ENCODE data around the gene GXYLT1. TPM values are rescaled to one million over a fixed set of nuclear protein-coding genes. Genes with fewer than 3 reads are reported as not detected.

The GXYLT1 gene
- polyA plus RNA-seq, 1 experiment, result 3.8 TPM

DNA sequence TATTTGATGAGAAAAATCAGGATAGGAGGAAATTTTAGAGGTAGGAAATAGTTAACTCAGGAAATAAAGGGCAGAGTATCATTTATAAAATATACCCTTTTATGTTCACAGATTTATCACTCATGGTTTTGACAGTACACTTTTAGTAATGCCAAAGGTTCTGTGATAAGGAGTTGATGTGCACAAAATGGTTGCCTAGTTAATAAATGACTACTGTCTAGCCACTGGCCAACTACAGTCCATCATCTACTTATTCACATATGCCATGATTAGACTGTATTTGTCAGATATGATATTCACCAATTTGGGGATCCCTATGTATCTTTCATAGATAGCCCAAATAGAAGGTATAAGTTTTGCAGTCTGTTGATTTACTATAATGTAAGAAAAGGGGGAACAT is 19.2 kb upstream of the GXYLT1 start:
- Histone ChIP-seq H3K4me3 (ENCODE audit: low read depth, low read length) (no peak overlapping the region), H3K27me3 (ENCODE audit: control insufficient read depth, insufficient read depth, low read length) (no peaks in the 10 kb centered on the region), H3K36me3 (ENCODE audit: control insufficient read depth, insufficient read depth, low read length) (no peaks in the 10 kb centered on the region)
- ChIA-PET POLR2A (no interaction called here), CTCF (no interaction called here)
- TF ChIP-seq, protein P1, sequence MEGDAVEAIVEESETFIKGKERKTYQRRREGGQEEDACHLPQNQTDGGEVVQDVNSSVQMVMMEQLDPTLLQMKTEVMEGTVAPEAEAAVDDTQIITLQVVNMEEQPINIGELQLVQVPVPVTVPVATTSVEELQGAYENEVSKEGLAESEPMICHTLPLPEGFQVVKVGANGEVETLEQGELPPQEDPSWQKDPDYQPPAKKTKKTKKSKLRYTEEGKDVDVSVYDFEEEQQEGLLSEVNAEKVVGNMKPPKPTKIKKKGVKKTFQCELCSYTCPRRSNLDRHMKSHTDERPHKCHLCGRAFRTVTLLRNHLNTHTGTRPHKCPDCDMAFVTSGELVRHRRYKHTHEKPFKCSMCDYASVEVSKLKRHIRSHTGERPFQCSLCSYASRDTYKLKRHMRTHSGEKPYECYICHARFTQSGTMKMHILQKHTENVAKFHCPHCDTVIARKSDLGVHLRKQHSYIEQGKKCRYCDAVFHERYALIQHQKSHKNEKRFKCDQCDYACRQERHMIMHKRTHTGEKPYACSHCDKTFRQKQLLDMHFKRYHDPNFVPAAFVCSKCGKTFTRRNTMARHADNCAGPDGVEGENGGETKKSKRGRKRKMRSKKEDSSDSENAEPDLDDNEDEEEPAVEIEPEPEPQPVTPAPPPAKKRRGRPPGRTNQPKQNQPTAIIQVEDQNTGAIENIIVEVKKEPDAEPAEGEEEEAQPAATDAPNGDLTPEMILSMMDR (IDR thresholded peaks at IDR 0.05; ENCODE audit: insufficient read depth, low read depth, low read length), result no peak
- DNase-seq (ENCODE audit: low read depth), result no peak

DNA sequence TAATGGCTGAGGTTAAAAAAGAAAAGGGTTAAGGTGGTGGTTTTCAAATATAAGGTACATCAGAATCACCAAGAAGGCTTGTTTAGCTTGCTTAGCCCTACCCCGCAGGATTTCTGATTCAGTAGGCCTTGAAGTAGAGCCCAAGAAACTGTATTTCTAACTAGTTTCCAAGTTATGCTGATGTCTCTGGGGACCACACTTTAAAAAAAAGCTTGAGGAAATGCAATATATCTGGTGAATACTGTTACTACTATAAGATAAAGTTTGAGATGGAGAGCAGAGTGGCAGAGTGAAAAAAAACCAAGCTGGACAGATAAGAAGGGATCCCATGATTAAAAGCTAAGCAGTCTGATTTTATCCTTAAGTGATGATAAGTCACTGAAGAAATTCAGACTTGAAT is 18.3 kb upstream of the GXYLT1 start:
- ChIA-PET POLR2A (interaction anchor here (0.5 kb wide), 1 partner anchor 40 kb away, joined by 3 read pairs; no protein-coding TSS in a partner anchor), CTCF (no interaction called here)

DNA sequence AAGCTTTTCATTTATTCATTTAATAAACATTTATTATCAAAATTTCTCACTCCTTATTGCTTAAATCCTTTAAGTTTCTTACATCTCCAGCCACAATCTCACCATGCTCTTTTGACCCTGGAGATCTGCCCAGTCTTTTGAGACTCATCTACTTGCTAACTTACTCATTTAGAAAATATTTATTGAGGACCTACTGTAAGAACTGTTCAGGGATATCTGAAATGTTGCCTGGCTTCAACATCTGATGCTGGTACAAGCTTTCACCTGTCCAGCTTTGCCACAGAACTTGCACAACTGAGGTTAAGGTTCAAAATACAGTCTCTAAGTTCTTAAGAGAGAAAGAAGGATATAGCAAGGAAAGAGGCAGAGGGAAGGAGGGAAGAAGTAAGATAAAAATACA is 17.5 kb upstream of the GXYLT1 start:
- CTCF ChIA-PET, result interaction anchor here (0.7 kb wide), 1 partner anchor 59 kb away, joined by 3 read pairs; no protein-coding TSS in a partner anchor
- no peak for DNase-seq (ENCODE audit: low read depth)
- Histone ChIP-seq H3K4me3 (ENCODE audit: low read depth, low read length) (no peak overlapping the region), H3K36me3 (ENCODE audit: control insufficient read depth, insufficient read depth, low read length) (no peaks in the 10 kb centered on the region), H3K27me3 (ENCODE audit: control insufficient read depth, insufficient read depth, low read length) (no peaks in the 10 kb centered on the region)
- TF ChIP-seq, protein P1 (IDR thresholded peaks at IDR 0.05; ENCODE audit: insufficient read depth, low read depth, low read length), result no peak
- POLR2A ChIA-PET, result no interaction called here

More for the DNA sequence above, 18.3 kb upstream of the GXYLT1 start:
- Histone ChIP-seq H3K27me3 (ENCODE audit: control insufficient read depth, insufficient read depth, low read length) (no peaks in the 10 kb centered on the region), H3K4me3 (ENCODE audit: low read depth, low read length) (no peak overlapping the region), H3K36me3 (ENCODE audit: control insufficient read depth, insufficient read depth, low read length) (no peaks in the 10 kb centered on the region)
- TF ChIP-seq, protein P1 (IDR thresholded peaks at IDR 0.05; ENCODE audit: insufficient read depth, low read depth, low read length), result no peak
- no peak for DNase-seq (ENCODE audit: low read depth)

DNA sequence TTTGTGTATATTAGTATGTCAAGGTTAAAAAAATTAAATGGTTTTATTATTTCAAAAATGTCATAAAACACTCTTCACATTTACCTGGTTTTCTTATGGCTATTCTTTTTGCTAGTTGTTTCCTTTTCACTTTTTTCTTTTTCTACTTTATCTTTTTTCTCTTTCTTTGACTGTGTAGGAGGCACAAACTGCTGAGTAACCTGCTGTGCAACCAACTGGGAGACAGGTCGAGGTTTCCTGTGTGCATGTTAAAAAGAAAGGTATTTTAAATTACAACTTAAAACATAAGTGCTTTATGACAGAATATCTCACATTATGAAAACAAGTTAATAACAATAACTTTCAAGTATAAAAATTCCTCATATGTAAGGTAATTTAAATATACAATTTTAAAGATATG is 16.9 kb upstream of the GXYLT1 start:
- POLR2A ChIA-PET, result no interaction called here
- H3K36me3 ChIP-seq (ENCODE audit: control insufficient read depth, insufficient read depth, low read length), result no peaks in the 10 kb centered on the region
- no peak for DNase-seq (ENCODE audit: low read depth)
- CTCF ChIA-PET, result no interaction called here
- TF ChIP-seq, protein P1 (IDR thresholded peaks at IDR 0.05; ENCODE audit: insufficient read depth, low read depth, low read length), result no peak
- no peak overlapping the region for H3K4me3 ChIP-seq (ENCODE audit: low read depth, low read length)
- no peaks in the 10 kb centered on the region for H3K27me3 ChIP-seq (ENCODE audit: control insufficient read depth, insufficient read depth, low read length)

DNA sequence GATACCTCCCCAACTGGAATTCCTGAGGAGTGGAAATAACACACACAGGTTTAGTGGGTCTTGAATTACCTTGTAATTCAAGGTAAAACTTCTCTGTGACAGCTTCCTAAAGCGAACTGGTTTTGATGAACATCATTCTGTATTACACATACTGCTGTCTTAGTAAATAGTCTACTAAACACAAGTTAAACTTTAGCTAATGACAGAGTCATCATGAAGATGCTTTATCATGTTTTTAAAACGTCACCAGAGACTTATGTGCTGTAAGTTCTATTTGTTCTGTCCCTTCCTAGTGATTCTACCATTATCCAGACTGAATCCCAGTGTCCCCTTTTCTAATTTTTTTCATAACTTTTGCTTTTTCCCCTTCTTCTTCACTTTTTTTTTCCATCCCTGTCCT is 11.6 kb upstream of the GXYLT1 start:
- no peak for DNase-seq (ENCODE audit: low read depth)
- Histone ChIP-seq H3K36me3 (ENCODE audit: control insufficient read depth, insufficient read depth, low read length) (no peaks in the 10 kb centered on the region), H3K4me3 (ENCODE audit: low read depth, low read length) (no peak overlapping the region), H3K27me3 (ENCODE audit: control insufficient read depth, insufficient read depth, low read length) (no peaks in the 10 kb centered on the region)
- ChIA-PET CTCF (interaction anchor here (0.9 kb wide), 1 partner anchor 11 kb away, joined by 4 read pairs; no protein-coding TSS in a partner anchor), POLR2A (no interaction called here)
- TF ChIP-seq, protein P1 (IDR thresholded peaks at IDR 0.05; ENCODE audit: insufficient read depth, low read depth, low read length), result no peak

Measured in BJ (cell line).